NCI-H2081 (cell line): Measurements from ENCODE around the gene MEGF11.
A peak's percentile ranks its signal among the peaks of the same experiment; 100 is the strongest.

Experiments
- DNase-seq, 2 experiments: peaks; one replicate each; lab custom pipeline; 2025; lab: John Stamatoyannopoulos, UW

MEGF11 gene

GRCh38 chr15:65970937-65971740 is 282.4 kb downstream of the MEGF11 start:
- DNase-seq = no peak

DNA sequence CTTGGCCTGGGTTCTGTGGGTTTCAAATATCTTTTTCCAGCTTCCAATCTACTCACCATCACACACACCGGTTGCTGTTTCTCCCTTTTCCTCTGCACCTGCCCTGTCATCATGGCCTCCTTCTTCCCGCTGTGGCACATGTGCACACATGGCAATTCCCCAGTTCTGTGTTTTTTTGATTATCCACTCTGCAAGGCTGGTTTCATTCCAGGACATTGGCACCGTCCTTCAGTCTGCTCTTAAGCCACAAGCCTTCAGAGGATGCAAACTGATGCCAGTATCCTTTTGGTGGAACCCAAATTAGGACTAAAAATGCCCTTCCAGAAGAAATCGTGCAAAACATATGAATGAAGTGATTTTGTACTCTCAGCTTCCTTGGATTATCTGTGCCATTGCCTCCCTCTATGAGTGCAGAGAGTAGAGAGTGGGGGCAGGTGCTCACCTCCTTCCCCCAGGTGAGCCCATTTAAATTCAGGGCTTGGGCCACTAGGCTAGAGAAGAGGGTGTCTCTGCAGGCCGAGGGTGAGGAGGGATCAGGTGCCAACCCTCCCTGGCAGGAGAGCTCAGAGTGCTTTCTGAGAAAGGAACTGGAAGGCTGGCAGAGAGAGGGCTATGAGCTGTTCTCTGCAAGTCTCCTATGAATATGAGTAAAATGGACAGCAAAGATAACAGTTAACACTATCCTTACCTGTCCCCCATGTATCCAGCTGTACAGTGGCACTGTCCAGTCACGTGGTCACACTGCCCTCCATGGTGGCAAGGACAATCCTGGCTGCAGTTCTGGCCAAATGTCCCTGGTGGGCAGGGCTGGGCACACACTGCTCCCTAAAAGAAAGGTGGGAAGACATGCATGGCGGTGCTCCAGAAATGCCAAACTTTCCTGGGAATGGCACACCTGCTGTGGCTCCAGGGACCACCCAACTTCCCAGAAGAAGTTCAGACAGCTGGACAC is 283.4 kb downstream of the MEGF11 start:
- DNase-seq = no peak

- no peak for DNase-seq
Observed at GRCh38 chr15:65968511-65968910, 285.0 kb downstream of the MEGF11 start.

DNA sequence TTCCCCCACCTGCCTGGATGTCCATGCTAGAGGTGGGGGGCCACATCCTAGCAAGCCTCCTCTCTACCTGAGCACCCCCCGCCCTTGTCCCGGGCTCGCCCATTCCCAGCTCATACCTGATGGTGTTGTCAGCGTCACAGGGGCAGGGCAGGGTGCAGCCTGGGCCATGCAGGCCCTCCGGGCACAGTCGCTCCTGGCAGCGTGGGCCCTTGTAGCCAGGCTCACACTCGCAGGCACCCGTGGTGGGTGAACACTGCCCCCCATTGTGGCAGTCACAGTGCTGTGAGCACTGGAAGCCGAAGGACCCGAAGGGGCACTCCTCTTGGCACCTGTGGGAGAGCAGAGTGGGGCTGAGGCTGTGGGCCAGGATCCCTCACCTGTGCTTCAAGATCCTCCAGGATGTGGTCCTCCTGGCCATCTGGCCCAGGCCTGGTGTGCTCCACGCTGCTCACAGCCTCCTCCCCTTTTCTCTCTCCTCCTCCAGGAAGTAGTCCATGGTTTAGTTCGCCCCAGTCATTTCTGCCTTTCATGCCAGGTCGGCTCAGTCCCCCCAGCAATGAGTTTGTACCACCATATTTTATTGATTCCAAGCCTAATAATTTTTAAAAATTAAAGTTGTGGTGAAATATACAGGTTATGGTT is 288.6 kb downstream of the MEGF11 start:
- no peak for DNase-seq

DNA sequence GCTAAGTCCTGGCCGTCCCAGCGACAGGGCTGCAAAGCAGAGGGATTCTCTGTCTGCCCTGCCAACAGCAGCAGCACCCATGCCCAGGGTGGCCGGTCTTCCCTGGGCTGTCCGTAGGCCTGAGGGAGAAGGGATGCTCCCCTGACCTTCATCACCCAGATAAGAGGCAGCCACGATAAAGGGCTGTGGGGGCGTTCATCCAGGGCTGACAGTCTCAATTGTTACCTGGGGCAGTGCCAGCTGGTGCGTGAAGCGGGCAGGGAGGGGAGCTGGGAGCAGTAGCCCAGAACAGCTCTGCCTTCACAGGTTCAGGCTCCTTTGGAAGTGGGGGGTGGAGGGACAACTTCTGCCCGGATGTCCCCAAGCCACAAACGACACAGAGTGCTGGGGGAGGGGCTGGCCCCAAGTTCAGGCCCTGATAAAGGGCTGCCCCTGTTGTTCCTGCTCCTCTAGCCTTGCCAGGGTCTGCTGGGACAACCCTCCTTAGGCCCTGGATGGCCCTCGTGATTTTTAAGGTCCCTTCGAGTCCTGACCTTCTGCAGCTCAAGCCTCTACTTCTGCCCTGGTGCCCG is 289.6 kb downstream of the MEGF11 start:
- no peak for DNase-seq

- no peak for DNase-seq
Observed at GRCh38 chr15:65963358-65963757, 290.2 kb downstream of the MEGF11 start.

GRCh38 chr15:65962187-65962586 is 291.4 kb downstream of the MEGF11 start:
- no peak for DNase-seq

GRCh38 chr15:65960586-65960985 is 293.0 kb downstream of the MEGF11 start:
- DNase-seq = no peak

- no peak for DNase-seq
Observed at GRCh38 chr15:65958835-65959234, 294.7 kb downstream of the MEGF11 start.

DNA sequence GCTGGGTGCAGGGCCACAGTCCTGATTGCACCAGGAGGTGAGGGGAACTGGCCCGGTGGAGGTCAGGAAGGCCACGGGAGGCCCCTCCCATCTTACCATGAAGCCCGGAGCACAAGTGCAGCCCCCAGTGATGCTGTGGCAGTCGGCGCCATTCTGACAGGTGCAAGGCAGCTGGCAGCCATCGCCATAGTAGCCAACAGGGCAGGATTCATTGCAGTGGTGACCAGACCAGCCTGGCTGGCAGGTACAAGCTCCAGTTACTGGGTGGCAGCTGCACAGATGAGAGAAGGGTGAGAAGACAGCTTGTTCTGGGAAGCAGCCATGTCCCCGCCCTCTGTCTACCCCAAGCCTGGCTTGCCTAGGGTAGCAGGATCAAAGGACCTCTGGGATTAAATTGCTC is 296.1 kb downstream of the MEGF11 start:
- peak in 1 of 2 experiments; percentile 47 for DNase-seq

DNA sequence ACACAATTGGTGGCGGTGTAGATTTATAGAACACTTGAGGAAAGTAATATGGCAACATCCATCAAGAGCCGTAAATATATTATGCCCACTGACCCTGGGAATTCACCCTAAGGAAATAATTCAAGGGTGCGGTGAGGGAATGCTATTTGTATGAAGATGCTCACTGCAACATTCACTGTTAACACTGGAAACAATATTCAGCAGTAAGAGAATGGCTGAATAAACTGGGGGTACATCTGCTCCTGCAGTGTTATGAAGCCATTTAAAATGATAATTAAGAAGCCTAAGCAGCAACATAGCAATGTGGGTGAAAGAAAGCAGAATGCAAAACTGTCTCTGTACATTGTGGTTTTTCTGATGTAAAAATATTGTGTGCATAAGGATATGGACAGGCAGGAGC is 296.7 kb downstream of the MEGF11 start:
- no peak for DNase-seq

DNA sequence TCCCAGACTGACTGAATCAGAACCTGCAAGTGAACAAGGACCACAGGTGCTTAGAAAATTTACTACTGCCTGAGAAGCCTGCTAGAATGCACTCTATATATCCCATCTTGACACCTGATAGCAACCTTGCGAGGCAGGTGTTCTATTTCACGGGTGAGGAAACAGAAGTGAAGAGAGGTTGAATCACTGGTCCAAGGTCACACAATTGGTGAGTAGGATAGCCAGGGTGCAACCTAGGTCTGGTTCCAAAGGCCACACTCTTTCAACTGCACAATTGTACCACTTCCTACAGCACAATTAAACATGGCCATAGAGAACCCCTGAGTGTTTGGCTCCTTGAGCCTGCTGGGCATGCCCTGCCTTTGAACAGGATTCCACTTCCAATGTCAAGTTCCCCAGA is 297.2 kb downstream of the MEGF11 start:
- no peak for DNase-seq

GRCh38 chr15:65954289-65954741 is 299.2 kb downstream of the MEGF11 start:
- peak; percentile 59 to 73 for DNase-seq

- no peak for DNase-seq
Observed at GRCh38 chr15:65953622-65954021, 299.9 kb downstream of the MEGF11 start.

DNA sequence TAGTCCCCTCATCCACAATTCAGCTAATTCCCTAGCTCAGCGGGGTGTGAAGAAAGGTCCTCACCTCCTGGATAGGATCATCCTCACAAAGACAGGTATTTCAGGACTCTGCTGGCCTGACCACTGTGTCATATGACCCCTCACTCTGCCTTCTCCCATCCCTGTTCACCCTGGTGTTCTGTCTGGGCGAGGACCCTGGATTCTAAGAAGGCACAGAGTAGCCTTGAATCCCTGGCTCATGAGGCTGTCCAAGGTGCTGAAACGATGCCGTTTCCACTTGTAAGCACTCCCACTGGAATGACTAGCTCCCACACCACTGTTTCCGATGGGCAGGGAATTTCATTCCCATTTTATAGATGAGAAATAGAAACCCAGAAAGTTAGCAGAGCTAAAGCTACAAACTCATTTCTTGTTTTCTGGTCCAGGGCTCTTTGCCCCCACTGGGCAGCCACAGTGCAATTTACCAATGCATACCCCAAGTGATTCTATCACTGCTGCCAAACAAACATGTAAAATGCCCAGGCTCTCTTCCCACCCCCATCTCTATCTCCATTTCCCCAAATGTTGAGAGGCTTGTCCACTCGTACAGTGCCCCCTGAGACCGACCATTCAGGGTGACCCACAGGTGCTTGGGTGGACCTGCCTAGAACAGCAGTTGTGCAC is 301.0 kb downstream of the MEGF11 start:
- DNase-seq = no peak

DNA sequence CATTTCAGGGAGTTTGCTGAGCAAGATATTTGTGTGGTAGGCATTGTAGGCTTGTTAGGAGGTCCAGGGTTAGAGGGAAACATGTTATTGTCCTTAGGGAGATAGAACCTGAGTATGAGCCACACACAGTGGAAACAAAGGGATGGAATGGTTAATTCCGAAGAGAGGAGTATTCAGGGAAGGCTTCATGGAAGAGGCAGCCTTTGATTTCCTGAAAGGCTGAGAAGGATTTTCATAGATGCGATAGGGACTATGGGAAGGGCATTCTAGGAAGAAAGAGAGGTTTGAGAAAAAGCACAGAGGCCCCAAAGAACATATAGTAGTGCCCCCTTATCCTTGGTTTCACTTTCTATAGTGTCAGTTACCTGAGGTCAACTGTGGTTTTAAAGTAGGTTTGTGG is 302.5 kb downstream of the MEGF11 start:
- no peak for DNase-seq

- DNase-seq = no peak
Observed at GRCh38 chr15:65949491-65949890, 304.1 kb downstream of the MEGF11 start.

- DNase-seq = no peak
Observed at GRCh38 chr15:65949011-65949410, 304.5 kb downstream of the MEGF11 start.

DNA sequence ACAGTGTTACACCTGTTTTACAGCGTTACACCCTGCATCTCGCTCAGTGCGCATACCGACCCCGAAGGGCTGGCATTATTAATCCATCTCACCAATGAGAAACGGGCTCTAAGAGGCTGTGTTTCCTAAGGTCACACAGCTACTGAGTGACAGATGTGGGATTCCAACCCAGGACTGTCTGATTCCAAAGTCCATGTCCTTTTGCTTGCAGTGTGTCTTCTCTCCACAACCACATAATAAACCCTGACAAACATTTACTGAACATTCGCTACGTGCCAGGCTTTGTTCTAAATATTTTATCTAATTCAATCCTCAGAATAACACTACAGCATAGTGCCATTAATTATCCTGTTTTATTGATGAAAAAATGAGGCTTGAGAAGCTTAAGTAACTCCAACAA is 305.2 kb downstream of the MEGF11 start:
- no peak for DNase-seq

- peak in 1 of 2 experiments; percentile 23 for DNase-seq
Observed at GRCh38 chr15:65947041-65947440, 306.5 kb downstream of the MEGF11 start.

- DNase-seq = no peak
Observed at GRCh38 chr15:65945616-65946015, 307.9 kb downstream of the MEGF11 start.
